BLaER1 (cell line): Measurements from ENCODE around the gene ADM2.

Experiments used
- H3K27ac ChIP-seq: shearing (Covaris generic); formaldehyde crosslinking; 2 replicates; pipeline ENCODE4 v1.8.1; 2022
- H3K27me3 ChIP-seq: shearing (Covaris generic); formaldehyde crosslinking; 2 replicates; pipeline ENCODE4 v1.8.1; 2022
- H3K36me3 ChIP-seq: shearing (Covaris generic); formaldehyde crosslinking; 2 replicates; pipeline ENCODE4 v1.8.1; 2022
- H3K4me1 ChIP-seq: shearing (Covaris generic); formaldehyde crosslinking; 2 replicates; pipeline ENCODE4 v1.8.1; 2022
- H3K4me2 ChIP-seq: shearing (Covaris generic); formaldehyde crosslinking; 2 replicates; pipeline ENCODE4 v1.8.1; 2022
- H3K4me3 ChIP-seq: shearing (Covaris generic); formaldehyde crosslinking; 2 replicates; pipeline ENCODE4 v1.8.1; 2022
- H3K9ac ChIP-seq: shearing (Covaris generic); formaldehyde crosslinking; 2 replicates; pipeline ENCODE4 v1.8.1; 2022
- H3K9me3 ChIP-seq: shearing (Covaris generic); formaldehyde crosslinking; 2 replicates; pipeline ENCODE4 v1.8.1; 2022
- H4K20me1 ChIP-seq: shearing (Covaris generic); formaldehyde crosslinking; 2 replicates; pipeline ENCODE4 v1.8.1; 2022
- Cebpa-rat ChIP-seq: shearing (Covaris generic); IDR thresholded peaks from 2 replicates; pipeline ENCODE4 v1.8.1; 2022

The ADM2 gene

GRCh38 chr22:50535113-50535512, 53.8 kb downstream of the ADM2 start:
- no peak for TF ChIP-seq Cebpa-rat
- H3K27ac ChIP-seq, result no peak overlapping the region
- no peak overlapping the region for H3K4me3 ChIP-seq
- H3K4me1 ChIP-seq, result peaks cover 26% of the 10 kb centered on the region
- H3K9me3 ChIP-seq, result peaks cover 10% of the 10 kb centered on the region
- no peak overlapping the region for H3K9ac ChIP-seq
- peaks cover 43% of the 10 kb centered on the region for H3K27me3 ChIP-seq
- H4K20me1 ChIP-seq, result peaks cover 21% of the 10 kb centered on the region
- H3K4me2 ChIP-seq, result no peak overlapping the region
- no peaks in the 10 kb centered on the region for H3K36me3 ChIP-seq
